Suprapubic skin (tissue), 4 donors: ENCODE measurements around the gene PPP6R3. TPM values are rescaled to one million over a fixed set of nuclear protein-coding genes. Genes with fewer than 3 reads are reported as not detected.

Experiments
- DNase-seq, 2 donors: peaks; one replicate each; pipeline ENCODE4 v3.0.0-alpha.2; 2019; ENCODE audit warnings: low spot score in 2 of 2
- H3K27ac ChIP-seq: fragments of 200-600 bp; sonication (generic); one replicate; pipeline ENCODE4 v1.5.1; 2019
- H3K27me3 ChIP-seq: fragments of 200-600 bp; sonication (generic); one replicate; pipeline ENCODE4 v1.5.1; 2019
- H3K36me3 ChIP-seq: fragments of 200-600 bp; sonication (generic); one replicate; pipeline ENCODE4 v1.5.1; 2019
- H3K4me1 ChIP-seq: fragments of 200-600 bp; sonication (generic); one replicate; pipeline ENCODE4 v1.5.1; 2019
- H3K4me3 ChIP-seq: fragments of 200-600 bp; sonication (generic); one replicate; pipeline ENCODE4 v1.5.1; 2019; ENCODE audit warnings: mild to moderate bottlenecking
- H3K9me3 ChIP-seq: fragments of 200-600 bp; sonication (generic); one replicate; pipeline ENCODE4 v1.5.1; 2019
- CTCF ChIP-seq, 2 donors: fragments of 200-600 bp in 1 of 2; fragments of 450-650 bp in 1 of 2; sonication (generic) in 1 of 2; IDR thresholded peaks; one replicate each; pipeline ENCODE4 v1.5.1; 2016 to 2019; ENCODE audit warnings: antibody characterized with exemption in 2 of 2, mild to moderate bottlenecking in 1 of 2, moderate library complexity in 1 of 2
- EP300 ChIP-seq: sonication (generic); formaldehyde crosslinking; IDR thresholded peaks from one replicate; pipeline ENCODE4 v1.6.1; 2017; ENCODE audit warnings: antibody characterized with exemption
- POLR2A ChIP-seq, 2 donors: fragments of 450-650 bp; IDR thresholded peaks; one replicate each; pipeline ENCODE4 v1.6.1; 2017; ENCODE audit warnings: antibody characterized with exemption in 2 of 2, mild to moderate bottlenecking in 2 of 2, moderate library complexity in 2 of 2
- POLR2AphosphoS5 ChIP-seq, 3 donors: sonication (generic); formaldehyde crosslinking; IDR thresholded peaks; one replicate each; pipeline ENCODE4 v1.6.1; 2017; ENCODE audit warnings: antibody characterized with exemption in 3 of 3
- WGBS: methylation state at CpG from one replicate; pipeline ENCODE4 v1.1.5; 2018; 5-methylcytosine and 5-hydroxymethylcytosine counted together
- total RNA-seq, 4 donors: library from RNA; depleted of rRNA; stranded (reverse); fragments of >200 nt; gene quantifications; one replicate each; pipeline ENCODE4 v1.1.0, GENCODE V29; 2016

The PPP6R3 gene
- total RNA-seq, 4 donors from 2014 or later: 81.8 to 197 (median 97.0) TPM

- H3K36me3 ChIP-seq: no peaks in the 10 kb centered on the region
- no peak overlapping the region for H3K4me3 ChIP-seq
- WGBS: 40% methylated on average over 9 of the region's 9 CpGs
- peaks cover 73% of the 10 kb centered on the region for H3K4me1 ChIP-seq
- no peaks in the 10 kb centered on the region for H3K27me3 ChIP-seq
- no peak for DNase-seq
- H3K9me3 ChIP-seq: no peaks in the 10 kb centered on the region
- no peak overlapping the region for H3K27ac ChIP-seq
- TF ChIP-seq POLR2AphosphoS5 (IDR thresholded peaks at IDR 0.05) (no peak), CTCF (IDR thresholded peaks at IDR 0.05) (no peak), EP300 (no peak), POLR2A (IDR thresholded peaks at IDR 0.05) (no peak)
These were observed 42.7 kb downstream of the PPP6R3 start for GRCh38 chr11:68503251-68503687.

GRCh38 chr11:68503792-68504191 lies 43.2 kb downstream of the PPP6R3 start:
- Histone ChIP-seq H3K27ac (no peak overlapping the region), H3K27me3 (no peaks in the 10 kb centered on the region), H3K36me3 (no peaks in the 10 kb centered on the region), H3K4me3 (no peak overlapping the region), H3K9me3 (no peaks in the 10 kb centered on the region), H3K4me1 (peaks cover 74% of the 10 kb centered on the region)
- no peak for DNase-seq
- TF ChIP-seq POLR2A (IDR thresholded peaks at IDR 0.05) (no peak), POLR2AphosphoS5 (IDR thresholded peaks at IDR 0.05) (no peak), CTCF (IDR thresholded peaks at IDR 0.05) (no peak), EP300 (no peak)
- WGBS: 45% methylated on average over 3 of the region's 3 CpGs

GRCh38 chr11:68504432-68505066 lies 44.0 kb downstream of the PPP6R3 start:
- no peak overlapping the region for H3K27ac ChIP-seq
- WGBS: 65% methylated on average over 6 of the region's 6 CpGs
- no peaks in the 10 kb centered on the region for H3K9me3 ChIP-seq
- no peak for DNase-seq
- no peaks in the 10 kb centered on the region for H3K36me3 ChIP-seq
- peaks cover 70% of the 10 kb centered on the region for H3K4me1 ChIP-seq
- no peak overlapping the region for H3K4me3 ChIP-seq
- TF ChIP-seq POLR2A (IDR thresholded peaks at IDR 0.05) (no peak), EP300 (no peak), CTCF (IDR thresholded peaks at IDR 0.05) (no peak), POLR2AphosphoS5 (IDR thresholded peaks at IDR 0.05) (no peak)
- H3K27me3 ChIP-seq: no peaks in the 10 kb centered on the region

GRCh38 chr11:68505596-68505995 lies 45.0 kb downstream of the PPP6R3 start:
- Histone ChIP-seq H3K36me3 (no peaks in the 10 kb centered on the region), H3K4me1 (peaks cover 60% of the 10 kb centered on the region), H3K27me3 (no peaks in the 10 kb centered on the region), H3K4me3 (no peak overlapping the region), H3K9me3 (no peaks in the 10 kb centered on the region), H3K27ac (no peak overlapping the region)
- no peak for TF ChIP-seq POLR2A (IDR thresholded peaks at IDR 0.05)
- no peak for TF ChIP-seq EP300
- no peak for TF ChIP-seq CTCF (IDR thresholded peaks at IDR 0.05)
- TF ChIP-seq POLR2AphosphoS5 (IDR thresholded peaks at IDR 0.05): no peak
- DNase-seq: no peak
- 14% methylated on average over 2 of the region's 2 CpGs for WGBS

GRCh38 chr11:68506908-68507307 lies 46.4 kb downstream of the PPP6R3 start:
- no peak overlapping the region for H3K27ac ChIP-seq

More at GRCh38 chr11:68506908-68507307, 46.4 kb downstream of the PPP6R3 start:
- no peaks in the 10 kb centered on the region for H3K27me3 ChIP-seq
- H3K36me3 ChIP-seq: no peaks in the 10 kb centered on the region
- 89% methylated on average over 3 of the region's 3 CpGs for WGBS
- H3K9me3 ChIP-seq: no peaks in the 10 kb centered on the region
- H3K4me3 ChIP-seq: no peak overlapping the region
- no peak for DNase-seq
- peaks cover 53% of the 10 kb centered on the region for H3K4me1 ChIP-seq
- TF ChIP-seq EP300 (no peak), POLR2AphosphoS5 (IDR thresholded peaks at IDR 0.05) (no peak), POLR2A (IDR thresholded peaks at IDR 0.05) (no peak), CTCF (IDR thresholded peaks at IDR 0.05) (no peak)
